ENCODE measurements around the gene LRRFIP1.

Gene LRRFIP1

DNA sequence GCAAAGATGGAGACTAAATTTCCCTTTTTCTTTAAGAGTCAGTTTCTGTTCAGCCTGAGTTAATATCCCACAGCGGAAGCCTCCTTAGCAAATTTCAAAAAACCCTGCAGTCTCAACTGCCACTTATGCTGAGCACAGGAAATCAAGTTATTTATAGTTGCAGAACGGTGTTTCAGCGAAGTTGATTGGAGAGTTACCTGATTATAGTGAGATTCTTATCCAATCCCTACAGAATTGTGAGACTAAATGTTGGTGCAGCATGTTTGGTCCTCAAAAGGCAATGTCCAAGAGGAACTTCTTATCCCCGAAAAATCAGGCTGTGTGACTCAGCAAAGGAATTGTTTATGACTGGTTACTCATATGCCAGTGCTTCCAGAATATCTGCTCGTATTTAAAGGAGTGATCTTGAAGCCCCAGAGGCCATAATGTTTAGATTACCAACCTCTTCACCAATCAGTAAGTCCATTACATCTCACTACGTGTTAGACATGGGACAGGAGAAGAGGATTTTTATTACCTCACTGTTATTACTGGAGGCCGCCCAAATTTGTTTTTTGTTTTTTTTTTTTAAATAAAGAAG, 67.9 kb downstream of the LRRFIP1 start:
- no peak for TF ChIP-seq ZNF274 (IDR thresholded peaks at IDR 0.05; ENCODE audit: low read depth, low read length)
- H3K4me3 ChIP-seq (ENCODE audit: low read length), result peak overlapping the region; percentile 92

DNA sequence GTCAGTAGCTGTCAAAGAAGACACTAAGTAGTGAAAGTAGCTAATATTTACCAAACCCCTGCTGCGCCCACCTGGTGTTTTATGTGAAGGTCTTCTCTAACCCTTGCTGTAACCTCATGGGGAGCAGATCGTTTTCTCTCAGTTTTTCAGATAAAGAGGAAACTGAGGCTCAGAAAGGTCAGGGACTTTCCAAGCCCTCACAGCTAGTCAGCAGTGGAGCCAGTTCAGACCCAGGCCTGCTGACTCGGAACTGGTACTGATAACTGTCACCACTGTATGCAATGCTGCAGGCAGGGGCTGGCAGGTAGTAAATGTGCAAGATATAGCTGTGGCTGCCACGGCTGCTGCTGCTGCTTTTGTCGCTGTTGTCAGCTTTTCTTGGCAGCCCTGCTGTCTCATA, 69.1 kb downstream of the LRRFIP1 start:
- H3K4me3 ChIP-seq (ENCODE audit: low read length), result peak overlapping the region; percentile 60; the same call in 1 of the 2 replicates
- TF ChIP-seq ZNF274 (IDR thresholded peaks at IDR 0.05; ENCODE audit: low read depth, low read length), result no peak

DNA sequence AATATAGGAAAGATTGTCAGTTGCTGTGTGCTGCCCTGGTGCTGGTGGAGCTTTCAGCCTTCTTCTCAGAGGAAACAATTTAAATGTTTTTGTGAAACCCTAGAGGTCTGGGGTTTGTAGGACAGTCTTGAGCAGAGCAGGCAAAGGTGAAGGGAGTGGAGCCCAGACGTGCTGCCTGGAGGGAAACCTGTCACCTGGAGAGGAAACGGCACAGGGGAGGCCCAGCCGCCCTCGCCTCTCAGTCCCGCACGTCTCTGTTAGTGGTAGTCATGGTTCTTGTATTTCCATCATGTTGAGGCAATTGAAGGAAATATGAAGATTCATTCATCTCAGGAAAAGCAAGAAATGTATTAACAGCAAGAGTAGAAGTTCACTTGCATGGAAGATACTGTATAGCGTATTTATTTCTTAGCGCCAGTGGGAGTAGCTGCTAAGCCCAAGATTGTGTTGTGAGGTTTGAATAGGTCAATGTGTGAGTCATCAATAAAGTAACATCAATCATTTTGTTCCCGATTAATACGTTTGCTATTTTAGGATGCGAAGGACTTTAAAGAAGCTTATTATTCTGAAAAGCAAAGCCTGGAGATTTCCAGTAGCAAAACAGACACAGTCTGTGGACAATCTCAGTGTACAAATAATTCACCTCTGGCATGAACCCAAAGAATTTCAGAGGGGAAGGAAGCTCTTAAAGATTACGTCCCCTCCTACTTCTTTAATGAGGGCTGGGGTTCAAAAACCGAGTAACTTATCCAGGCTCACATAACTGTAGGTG, 70.4 kb downstream of the LRRFIP1 start:
- peak overlapping the region; percentile 60; the same call in 1 of the 2 replicates for H3K4me3 ChIP-seq (ENCODE audit: low read length)
- no peak for TF ChIP-seq ZNF274 (IDR thresholded peaks at IDR 0.05; ENCODE audit: low read depth, low read length)

- TF ChIP-seq ZNF274 (IDR thresholded peaks at IDR 0.05; ENCODE audit: low read depth, low read length), result no peak
- no peak overlapping the region; the same call in 1 of the 2 replicates for H3K4me3 ChIP-seq (ENCODE audit: low read length)
These were observed 70.9 kb downstream of the LRRFIP1 start for GRCh38 chr2:237698358-237698694.

DNA sequence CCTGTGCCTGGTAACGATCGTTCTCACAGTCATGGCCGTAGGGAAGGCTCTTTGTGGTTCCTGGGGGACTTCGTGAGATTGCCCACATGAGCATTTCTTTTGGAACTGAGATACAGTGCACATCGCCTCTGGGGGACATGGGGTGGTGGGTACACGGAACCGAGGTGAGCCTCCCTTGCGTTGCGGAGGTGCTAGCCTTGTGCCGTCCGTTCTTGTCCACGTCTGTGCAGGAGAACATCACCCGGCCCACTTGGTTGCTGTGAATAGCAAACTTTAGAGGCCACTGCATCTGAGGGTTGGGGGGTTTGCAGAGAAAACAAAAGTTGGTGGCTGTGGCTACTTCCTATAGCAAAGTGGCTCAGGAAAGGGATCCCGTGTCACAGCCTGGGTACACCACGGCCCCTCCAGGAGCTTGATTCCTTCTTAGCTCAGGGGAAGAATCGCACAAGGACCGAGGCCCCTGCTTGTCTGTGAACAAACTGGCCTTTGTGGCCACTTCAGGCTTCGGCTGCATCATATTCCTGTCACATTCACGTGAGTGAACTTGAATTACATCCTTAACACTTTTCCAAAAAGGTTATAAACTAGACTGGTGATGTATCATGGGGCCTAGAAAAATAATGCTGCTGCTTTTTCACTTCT, 72.6 kb downstream of the LRRFIP1 start:
- TF ChIP-seq ZNF274 (IDR thresholded peaks at IDR 0.05; ENCODE audit: low read depth, low read length), result no peak
- no peak overlapping the region; the same call in 1 of the 2 replicates for H3K4me3 ChIP-seq (ENCODE audit: low read length)

DNA sequence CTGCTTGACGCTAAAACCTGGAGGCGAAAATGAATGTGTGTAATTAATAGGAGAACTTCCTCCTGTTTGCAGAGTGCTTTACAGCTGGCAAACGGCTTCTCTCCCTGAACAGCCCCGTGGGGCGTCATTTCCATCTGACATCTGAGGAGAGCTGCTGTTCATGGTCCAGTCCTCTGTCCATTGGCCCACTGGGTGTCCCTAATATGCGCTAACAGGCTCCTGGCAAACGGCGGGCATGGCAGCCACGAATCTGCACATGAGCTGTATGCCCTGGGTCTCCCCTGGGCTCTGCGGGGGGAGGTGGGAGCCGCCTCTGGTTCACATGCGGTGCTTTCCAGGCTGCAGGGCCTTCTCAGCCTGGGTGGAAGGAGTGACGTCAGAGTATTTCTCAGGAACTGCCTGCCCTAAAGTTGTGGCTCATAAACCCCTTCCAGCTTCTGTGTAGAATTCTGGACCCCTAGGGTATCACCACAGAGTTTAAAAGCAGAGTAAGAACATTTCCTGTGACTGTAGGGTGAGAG, 73.2 kb downstream of the LRRFIP1 start:
- peak overlapping the region; percentile 9; the same call in 1 of the 2 replicates for H3K4me3 ChIP-seq (ENCODE audit: low read length)
- TF ChIP-seq ZNF274 (IDR thresholded peaks at IDR 0.05; ENCODE audit: low read depth, low read length), result no peak

DNA sequence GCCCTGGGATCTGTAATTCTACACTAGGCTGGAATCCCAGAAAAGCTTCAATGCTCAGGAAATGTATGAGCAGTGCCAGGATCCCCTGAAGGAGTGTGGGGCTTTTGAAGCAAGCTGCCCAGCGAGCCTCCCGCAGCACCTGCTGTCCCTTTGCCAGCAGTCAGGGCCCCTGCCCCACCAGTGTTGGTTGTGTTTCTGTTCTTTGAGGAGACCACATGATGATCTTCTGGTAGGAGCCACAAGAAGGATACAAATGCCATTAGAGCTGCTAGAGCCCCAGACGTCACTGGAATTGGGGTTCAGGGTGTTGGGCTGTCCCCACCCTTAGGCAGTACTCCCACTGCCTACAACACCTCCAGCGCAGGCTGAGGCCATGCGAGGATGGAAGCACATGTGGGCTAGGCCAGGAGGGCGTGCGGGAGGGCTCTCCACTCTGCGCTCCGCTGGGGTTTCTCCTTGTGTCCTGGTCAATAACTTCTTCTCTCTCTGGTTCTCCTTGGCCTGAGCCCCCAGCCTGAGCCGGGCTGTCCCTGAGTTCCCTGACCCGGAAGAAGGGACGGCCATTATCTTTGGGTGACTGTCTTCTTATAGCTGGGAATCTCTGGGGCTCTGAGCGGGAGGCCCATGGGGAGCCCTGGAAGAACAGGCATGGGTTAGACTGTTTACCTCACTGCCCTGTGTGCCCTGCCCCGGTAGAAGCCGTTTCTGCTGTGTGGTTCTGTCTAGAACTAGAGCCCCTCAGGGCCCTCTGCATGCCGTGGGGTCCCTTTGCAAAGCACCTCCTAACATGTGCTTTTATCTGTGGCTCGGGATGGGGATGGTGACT, 73.9 kb downstream of the LRRFIP1 start:
- TF ChIP-seq ZNF274 (IDR thresholded peaks at IDR 0.05; ENCODE audit: low read depth, low read length), result no peak
- H3K4me3 ChIP-seq (ENCODE audit: low read length), result peak overlapping the region; percentile 4; the same call in 1 of the 2 replicates

DNA sequence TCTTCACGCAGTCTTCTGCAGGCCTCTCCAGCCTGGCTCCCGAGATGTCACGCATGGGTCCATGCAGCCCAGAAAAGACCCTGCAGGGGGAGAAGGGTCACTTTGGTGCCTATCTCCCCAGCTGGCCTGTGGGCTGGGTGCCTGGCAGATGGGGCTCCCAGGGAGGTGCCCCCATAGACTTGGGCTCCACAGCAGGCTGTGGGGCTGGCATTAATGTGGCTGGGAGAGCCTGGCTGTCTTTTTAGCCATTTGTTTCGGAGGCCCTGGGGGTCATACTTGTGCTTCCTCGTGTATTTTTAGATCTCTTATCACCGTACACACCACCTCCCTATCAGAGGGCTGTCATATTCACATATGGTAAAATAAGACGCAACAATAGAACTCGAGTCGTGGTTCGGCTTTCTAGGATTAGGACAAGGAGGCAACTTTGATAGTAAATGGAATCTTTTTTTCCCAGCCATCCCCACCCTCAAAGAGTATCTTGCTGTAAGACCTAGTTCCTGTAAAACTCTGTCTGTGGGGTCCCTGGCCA, 74.5 kb downstream of the LRRFIP1 start:
- H3K4me3 ChIP-seq (ENCODE audit: low read length), result peak overlapping the region; percentile 3; the same call in 1 of the 2 replicates
- no peak for TF ChIP-seq ZNF274 (IDR thresholded peaks at IDR 0.05; ENCODE audit: low read depth, low read length)

DNA sequence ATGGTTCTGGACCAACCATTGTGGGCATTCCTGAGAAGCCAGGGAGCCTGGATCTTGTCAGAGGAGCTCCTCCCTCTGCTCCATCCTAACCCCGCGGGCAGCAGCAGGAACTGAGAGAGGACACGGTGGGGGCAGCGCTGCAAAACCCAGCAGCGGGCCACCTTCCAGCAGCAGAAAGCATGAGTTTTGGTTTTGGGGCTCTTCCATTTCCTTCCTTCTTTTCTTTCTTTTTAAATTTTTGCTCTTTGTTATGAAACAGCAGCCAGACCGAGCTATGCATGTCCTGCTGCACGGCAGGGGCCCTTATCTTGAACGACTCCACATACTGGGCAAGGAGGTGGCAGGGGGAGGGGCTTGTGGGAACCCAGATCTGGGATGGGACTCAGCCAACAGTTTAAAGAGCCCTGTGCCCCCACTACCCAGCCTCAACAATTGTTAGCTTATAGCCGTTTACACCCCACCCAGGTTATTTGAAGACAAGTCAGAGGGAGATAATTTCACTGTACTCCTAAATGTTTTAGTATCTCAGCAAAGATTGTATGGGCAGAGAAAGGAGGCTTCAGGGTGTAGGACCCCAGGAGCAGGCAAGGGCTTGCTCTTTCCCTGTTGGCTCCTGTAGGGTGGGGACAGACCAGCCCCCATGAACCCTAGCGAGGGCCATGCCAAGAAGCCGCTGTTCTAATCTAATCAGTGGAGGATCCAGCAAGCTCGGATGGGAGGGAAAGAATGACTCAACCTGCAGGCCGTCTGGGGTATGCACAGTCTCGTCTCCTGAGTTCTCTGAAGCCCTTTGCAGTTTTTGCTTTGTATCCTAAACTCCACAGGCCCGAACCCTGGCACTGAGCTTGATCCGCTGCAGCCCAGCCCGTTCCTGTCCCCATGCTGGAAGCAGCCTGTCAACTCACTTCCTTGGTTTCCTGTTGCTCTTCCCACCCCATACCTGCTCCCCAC, 75.3 kb downstream of the LRRFIP1 start:
- peak overlapping the region; percentile 19; the same call in 1 of the 2 replicates for H3K4me3 ChIP-seq (ENCODE audit: low read length)

GRCh38 chr2:237704501-237705434, 77.4 kb downstream of the LRRFIP1 start:
- TF ChIP-seq ZNF274 (IDR thresholded peaks at IDR 0.05; ENCODE audit: low read depth, low read length), result no peak
- H3K4me3 ChIP-seq (ENCODE audit: low read length), result no peak overlapping the region

More for the DNA sequence above, 75.3 kb downstream of the LRRFIP1 start:
- no peak for TF ChIP-seq ZNF274 (IDR thresholded peaks at IDR 0.05; ENCODE audit: low read depth, low read length)

- H3K4me3 ChIP-seq (ENCODE audit: low read length), result no peak overlapping the region
- TF ChIP-seq ZNF274 (IDR thresholded peaks at IDR 0.05; ENCODE audit: low read depth, low read length), result no peak
These were observed 78.9 kb downstream of the LRRFIP1 start for GRCh38 chr2:237706257-237706656.

GRCh38 chr2:237708065-237708398, 80.6 kb downstream of the LRRFIP1 start:
- no peak for TF ChIP-seq ZNF274 (IDR thresholded peaks at IDR 0.05; ENCODE audit: low read depth, low read length)
- H3K4me3 ChIP-seq (ENCODE audit: low read length), result no peak overlapping the region
